ENCODE results near the gene PKP3. TPM values are rescaled to one million over a fixed set of nuclear protein-coding genes. Genes with fewer than 3 reads are reported as not detected.
A peak's percentile ranks its signal among the peaks of the same experiment; 100 is the strongest.

Gene PKP3
- total RNA-seq, 1 donor from 2014 or later = 0.52 TPM

DNA sequence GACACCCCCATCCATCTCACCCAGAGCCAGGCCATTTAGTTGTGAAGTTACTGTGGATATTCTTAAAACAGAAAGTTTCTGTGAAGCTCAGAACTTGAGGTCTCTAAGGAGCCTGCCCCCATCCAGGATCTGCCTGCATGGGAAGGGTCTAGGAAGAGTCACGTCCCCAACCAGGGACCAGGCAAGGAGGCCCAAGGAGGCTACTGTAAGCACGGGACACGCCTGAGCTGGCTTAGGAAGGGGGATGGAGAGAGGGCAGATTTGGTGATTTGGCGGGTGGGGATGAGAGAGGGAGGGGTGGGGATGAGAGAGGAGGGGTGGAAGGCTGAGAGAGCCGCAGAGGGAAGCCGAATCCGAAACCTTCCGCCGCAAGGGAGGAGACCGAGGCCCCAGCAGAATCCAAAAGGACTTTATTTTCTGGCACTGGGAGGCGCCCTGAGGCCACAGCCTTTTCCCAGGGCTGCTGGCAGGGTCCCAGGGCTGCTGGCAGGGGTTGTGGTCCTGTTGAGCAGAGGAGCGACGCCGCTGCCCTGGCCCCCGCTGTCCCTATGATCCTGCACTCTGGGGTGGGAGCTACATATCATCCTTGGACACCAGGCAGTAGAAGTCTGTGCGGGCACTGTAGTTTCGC lies 11.4 kb downstream of the PKP3 start:
- Histone ChIP-seq H3K9me3 (replicated peaks) (no peaks in the 10 kb centered on the region), H3K4me1 (peaks cover 24% of the 10 kb centered on the region), H3K27ac (replicated peaks) (peak overlapping the region; percentile 88), H3K36me3 (no peaks in the 10 kb centered on the region), H3K4me3 (peak overlapping the region; percentile 81), H3K27me3 (ENCODE audit: low read depth) (no peaks in the 10 kb centered on the region)
- TF ChIP-seq, protein P1, sequence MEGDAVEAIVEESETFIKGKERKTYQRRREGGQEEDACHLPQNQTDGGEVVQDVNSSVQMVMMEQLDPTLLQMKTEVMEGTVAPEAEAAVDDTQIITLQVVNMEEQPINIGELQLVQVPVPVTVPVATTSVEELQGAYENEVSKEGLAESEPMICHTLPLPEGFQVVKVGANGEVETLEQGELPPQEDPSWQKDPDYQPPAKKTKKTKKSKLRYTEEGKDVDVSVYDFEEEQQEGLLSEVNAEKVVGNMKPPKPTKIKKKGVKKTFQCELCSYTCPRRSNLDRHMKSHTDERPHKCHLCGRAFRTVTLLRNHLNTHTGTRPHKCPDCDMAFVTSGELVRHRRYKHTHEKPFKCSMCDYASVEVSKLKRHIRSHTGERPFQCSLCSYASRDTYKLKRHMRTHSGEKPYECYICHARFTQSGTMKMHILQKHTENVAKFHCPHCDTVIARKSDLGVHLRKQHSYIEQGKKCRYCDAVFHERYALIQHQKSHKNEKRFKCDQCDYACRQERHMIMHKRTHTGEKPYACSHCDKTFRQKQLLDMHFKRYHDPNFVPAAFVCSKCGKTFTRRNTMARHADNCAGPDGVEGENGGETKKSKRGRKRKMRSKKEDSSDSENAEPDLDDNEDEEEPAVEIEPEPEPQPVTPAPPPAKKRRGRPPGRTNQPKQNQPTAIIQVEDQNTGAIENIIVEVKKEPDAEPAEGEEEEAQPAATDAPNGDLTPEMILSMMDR (IDR thresholded peaks at IDR 0.05; ENCODE audit: borderline replicate concordance) = no peak
- peak; percentile 53 for DNase-seq
- intact Hi-C loops (cut with micrococcal nuclease) = no loop called here

DNA sequence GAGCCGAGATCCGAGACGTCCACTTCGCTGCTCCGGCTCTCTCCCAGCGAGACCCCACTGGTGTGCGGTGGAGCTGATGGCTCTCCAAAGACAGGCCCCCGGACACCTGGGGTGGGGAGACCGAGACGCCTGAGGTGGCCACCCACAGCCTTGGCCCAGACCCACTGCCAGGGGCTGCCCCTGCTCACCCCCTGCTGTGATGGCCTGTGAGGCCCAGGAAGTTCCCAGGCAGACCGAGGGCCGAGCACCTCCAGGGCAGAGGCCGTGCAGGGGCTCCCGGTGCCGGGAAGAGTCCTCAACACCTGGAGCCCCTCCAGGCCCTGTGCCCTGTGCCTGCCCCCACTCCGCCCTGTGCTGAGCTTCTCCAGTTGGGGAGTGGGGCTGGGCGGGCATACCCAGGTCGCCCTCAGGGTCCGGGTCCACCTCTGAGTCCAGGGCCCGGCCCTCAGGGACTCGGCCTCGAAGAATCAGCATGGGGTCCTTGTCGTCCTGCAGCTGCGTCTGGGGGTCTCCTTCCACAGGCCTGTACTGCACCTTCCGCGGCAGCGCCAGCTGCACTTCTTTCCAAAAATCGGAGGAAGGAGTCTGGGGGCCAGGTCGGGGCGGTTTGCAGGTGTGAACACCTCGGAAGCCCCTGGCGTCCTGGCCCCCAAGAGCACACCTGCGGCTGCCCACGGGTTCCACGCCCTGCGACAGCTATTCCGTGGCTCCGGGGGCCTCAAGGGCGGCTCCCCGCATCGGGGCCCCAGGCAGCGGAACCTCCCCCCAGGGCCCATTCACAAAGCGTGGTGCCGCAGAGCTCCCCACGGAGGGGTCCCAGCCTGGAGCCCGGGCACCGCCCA lies 12.2 kb downstream of the PKP3 start:
- intact Hi-C loops (cut with micrococcal nuclease) = no loop called here
- peaks cover 24% of the 10 kb centered on the region for H3K4me1 ChIP-seq
- no peaks in the 10 kb centered on the region for H3K27me3 ChIP-seq (ENCODE audit: low read depth)
- H3K9me3 ChIP-seq (replicated peaks) = no peaks in the 10 kb centered on the region
- peak overlapping the region; percentile 88 for H3K27ac ChIP-seq (replicated peaks)
- TF ChIP-seq, protein P1 (IDR thresholded peaks at IDR 0.05; ENCODE audit: borderline replicate concordance) = no peak
- no peak for DNase-seq
- peak overlapping the region; percentile 81 for H3K4me3 ChIP-seq
- no peaks in the 10 kb centered on the region for H3K36me3 ChIP-seq

DNA sequence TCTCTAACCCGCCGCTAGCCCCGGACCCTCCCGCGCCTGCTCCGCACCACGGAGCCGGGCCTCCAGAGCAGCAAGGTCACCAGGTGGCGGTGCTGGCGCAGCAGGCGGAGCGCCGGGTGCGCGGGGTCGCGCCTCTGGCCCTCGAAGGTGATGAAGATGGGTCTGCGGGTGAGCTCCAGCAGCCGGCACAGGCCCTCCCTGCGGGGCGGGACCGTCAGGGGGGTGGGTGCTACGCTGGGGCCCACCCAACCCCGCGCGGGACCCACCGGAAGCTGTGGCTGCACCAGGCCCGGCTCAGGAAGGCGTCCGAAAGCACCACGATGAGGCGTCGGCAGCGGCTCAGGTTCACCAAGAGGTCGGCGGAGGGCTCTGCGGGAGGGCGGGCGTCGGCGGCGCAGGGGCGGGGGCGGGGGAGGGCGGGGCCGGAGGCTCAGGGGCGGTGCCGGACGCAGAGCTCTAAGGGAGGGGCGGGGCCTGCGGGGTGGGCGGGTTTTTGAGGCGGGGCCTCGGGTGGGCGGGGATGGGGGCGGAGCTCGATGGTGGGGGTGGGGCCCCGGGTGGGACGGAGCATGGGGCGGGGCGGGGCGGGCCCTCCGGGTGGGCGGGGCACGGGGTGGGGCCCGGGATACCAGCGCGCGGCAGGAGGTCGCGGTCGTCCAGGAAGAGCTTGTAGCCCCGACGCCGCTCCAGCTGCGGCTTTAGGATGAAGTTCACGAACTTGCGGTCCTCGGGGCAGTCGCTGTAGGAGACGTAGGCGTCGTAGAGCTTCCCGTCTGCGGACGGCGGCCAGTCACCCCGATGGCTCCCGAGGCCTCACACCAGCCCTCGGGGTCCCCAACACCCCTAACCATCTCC lies 13.0 kb downstream of the PKP3 start:
- H3K9me3 ChIP-seq (replicated peaks) = no peaks in the 10 kb centered on the region
- DNase-seq = peak; percentile 83
- TF ChIP-seq, protein P1 (IDR thresholded peaks at IDR 0.05; ENCODE audit: borderline replicate concordance) = peak; percentile 39
- H3K27me3 ChIP-seq (ENCODE audit: low read depth) = no peaks in the 10 kb centered on the region
- H3K36me3 ChIP-seq = no peaks in the 10 kb centered on the region
- intact Hi-C loops (cut with micrococcal nuclease) = no loop called here
- peaks cover 24% of the 10 kb centered on the region for H3K4me1 ChIP-seq
- H3K27ac ChIP-seq (replicated peaks) = peak overlapping the region; percentile 88
- H3K4me3 ChIP-seq = peak overlapping the region; percentile 81

DNA sequence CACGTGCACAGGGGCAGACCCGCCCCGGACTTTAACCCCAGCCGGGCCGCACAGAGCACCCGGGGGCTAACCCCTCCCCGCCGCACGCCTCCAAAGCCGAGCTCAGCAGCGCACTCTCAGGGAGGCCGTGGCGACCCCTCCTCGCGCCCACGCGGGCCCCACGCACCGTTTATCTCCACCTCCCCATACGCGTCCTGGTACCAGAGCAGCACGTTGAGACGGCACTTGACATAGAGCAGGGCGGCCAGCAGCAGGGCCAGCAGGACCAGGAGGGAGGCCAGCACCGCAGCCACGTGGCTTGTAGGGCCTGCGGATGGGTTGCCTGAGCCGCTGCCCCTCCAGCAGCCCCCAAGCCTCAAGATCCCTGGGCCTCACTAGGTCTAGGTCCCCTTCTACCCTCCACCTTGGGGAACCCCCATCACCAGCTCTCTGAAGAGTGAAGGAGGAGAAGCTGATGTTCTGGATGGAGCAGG lies 13.7 kb downstream of the PKP3 start:
- Histone ChIP-seq H3K9me3 (replicated peaks) (no peaks in the 10 kb centered on the region), H3K4me3 (peak overlapping the region; percentile 81), H3K27ac (replicated peaks) (peak overlapping the region; percentile 73), H3K27me3 (ENCODE audit: low read depth) (no peaks in the 10 kb centered on the region), H3K4me1 (peaks cover 26% of the 10 kb centered on the region), H3K36me3 (no peaks in the 10 kb centered on the region)
- DNase-seq = no peak
- TF ChIP-seq, protein P1 (IDR thresholded peaks at IDR 0.05; ENCODE audit: borderline replicate concordance) = no peak
- intact Hi-C loops (cut with micrococcal nuclease) = no loop called here

All from left ventricle myocardium inferior (tissue), 1 donor.